HCT116 (cell line): Measurements from ENCODE around the gene NDUFB2.
A peak's percentile ranks its signal among the peaks of the same experiment; 100 is the strongest.

ENCODE experiments used
- EZH2 ChIP-seq: fragments of 200-600 bp; sonication (generic); IDR thresholded peaks from 2 replicates; pipeline ENCODE4 v1.6.1; 2017; ENCODE audit warnings: antibody characterized with exemption, mixed run types
- POLR2A ChIP-seq: IDR thresholded peaks from 2 replicates; pipeline ENCODE4 v1.7.0; 2011; ENCODE audit warnings: borderline replicate concordance; ENCODE audit not compliant: insufficient read depth, insufficient read length; ENCODE audit errors: extremely low read depth

- TF ChIP-seq EZH2 (no peak), POLR2A (peak; percentile 25)
Observed at GRCh38 chr7:140673063-140673773, 23.3 kb upstream of the NDUFB2 start.
